Mesodermal cell (in vitro differentiated cells): Measurements from ENCODE around the gene KDF1.

Source experiments
- H3K27ac ChIP-seq: 2 replicates; pipeline ENCODE4 v1.7.0; 2013; ENCODE audit warnings: mild to moderate bottlenecking, low read depth, low read length, moderate library complexity; ENCODE audit not compliant: severe bottlenecking
- H3K36me3 ChIP-seq: 2 replicates; pipeline ENCODE4 v1.7.1; 2013; ENCODE audit warnings: mild to moderate bottlenecking, low read length, moderate library complexity; ENCODE audit not compliant: control insufficient read depth, insufficient read depth
- H3K4me1 ChIP-seq: one replicate; pipeline ENCODE4 v1.7.1; 2013; ENCODE audit warnings: mild to moderate bottlenecking, low read length; ENCODE audit not compliant: insufficient read depth, control insufficient read depth, poor library complexity, severe bottlenecking
- H3K4me3 ChIP-seq: 2 replicates; pipeline ENCODE4 v1.7.0; 2013; ENCODE audit warnings: low read length, control low read depth, mild to moderate bottlenecking; ENCODE audit not compliant: insufficient read depth, poor library complexity, severe bottlenecking; ENCODE audit errors: extremely low read depth
- H3K9me3 ChIP-seq: 2 replicates; pipeline ENCODE4 v1.7.1; 2013; ENCODE audit warnings: mild to moderate bottlenecking, low read length, moderate library complexity; ENCODE audit not compliant: control insufficient read depth
- WGBS, 2 experiments: methylation state at CpG; one replicate each; pipeline ENCODE4 v1.1.5; 2013; ENCODE audit warnings: missing lambda C conversion rate in 2 of 2; ENCODE audit not compliant: insufficient coverage in 2 of 2; 5-methylcytosine and 5-hydroxymethylcytosine counted together

Gene KDF1

GRCh38 chr1:27001570-27002360 is 41.5 kb upstream of the KDF1 start:
- no peaks in the 10 kb centered on the region for H3K9me3 ChIP-seq
- H3K4me3 ChIP-seq, result no peak overlapping the region
- H3K27ac ChIP-seq, result peak overlapping the region; percentile 96
- H3K36me3 ChIP-seq, result peaks cover 21% of the 10 kb centered on the region
- 73 to 91% methylated on average over 7 to 9 of the region's 13 CpGs for WGBS, 2 experiments
- peaks cover 61% of the 10 kb centered on the region for H3K4me1 ChIP-seq

- peaks cover 58% of the 10 kb centered on the region for H3K4me1 ChIP-seq
- no peak overlapping the region for H3K4me3 ChIP-seq
- peak overlapping the region; percentile 96 for H3K27ac ChIP-seq
- 98% methylated on average over 5 to 6 of the region's 8 CpGs for WGBS, 2 experiments
- H3K36me3 ChIP-seq, result peaks cover 14% of the 10 kb centered on the region
- no peaks in the 10 kb centered on the region for H3K9me3 ChIP-seq
Measured at GRCh38 chr1:27000817-27001460, 40.7 kb upstream of the KDF1 start.

- H3K4me3 ChIP-seq, result no peak overlapping the region
- peak overlapping the region; percentile 96 for H3K27ac ChIP-seq
- 63 to 95% methylated on average over 2 to 8 of the region's 9 CpGs for WGBS, 2 experiments
- peaks cover 59% of the 10 kb centered on the region for H3K4me1 ChIP-seq
- no peaks in the 10 kb centered on the region for H3K9me3 ChIP-seq
- H3K36me3 ChIP-seq, result peaks cover 8% of the 10 kb centered on the region
Measured at GRCh38 chr1:27000090-27000816, 40.0 kb upstream of the KDF1 start.

GRCh38 chr1:26999440-26999987 is 39.2 kb upstream of the KDF1 start:
- H3K27ac ChIP-seq, result peak overlapping the region; percentile 96

GRCh38 chr1:26998429-26999300 is 38.4 kb upstream of the KDF1 start:
- no peak overlapping the region for H3K4me3 ChIP-seq
- H3K4me1 ChIP-seq, result peaks cover 51% of the 10 kb centered on the region
- peaks cover 3% of the 10 kb centered on the region for H3K36me3 ChIP-seq
- H3K9me3 ChIP-seq, result no peaks in the 10 kb centered on the region
- peak overlapping the region; percentile 96 for H3K27ac ChIP-seq
- 74 to 87% methylated on average over 6 to 7 of the region's 11 CpGs for WGBS, 2 experiments

More at GRCh38 chr1:26999440-26999987, 39.2 kb upstream of the KDF1 start:
- no peaks in the 10 kb centered on the region for H3K9me3 ChIP-seq
- WGBS, 2 experiments, result 38 to 50% methylated on average over 4 of the region's 7 CpGs
- no peak overlapping the region for H3K4me3 ChIP-seq
- H3K36me3 ChIP-seq, result peaks cover 7% of the 10 kb centered on the region
- H3K4me1 ChIP-seq, result peaks cover 60% of the 10 kb centered on the region

GRCh38 chr1:26996665-26997064 is 36.4 kb upstream of the KDF1 start:
- H3K36me3 ChIP-seq, result no peaks in the 10 kb centered on the region
- 40 to 71% methylated on average over 1 to 2 of the region's 4 CpGs for WGBS, 2 experiments
- H3K4me1 ChIP-seq, result peaks cover 44% of the 10 kb centered on the region
- no peak overlapping the region for H3K27ac ChIP-seq
- H3K4me3 ChIP-seq, result no peak overlapping the region
- no peaks in the 10 kb centered on the region for H3K9me3 ChIP-seq

- H3K36me3 ChIP-seq, result no peaks in the 10 kb centered on the region
- H3K9me3 ChIP-seq, result no peaks in the 10 kb centered on the region
- H3K27ac ChIP-seq, result no peak overlapping the region
- 90% methylated on average over 1 of the region's 1 CpG; no CpG with 5 or more reads in 1 of the 2 experiments for WGBS, 2 experiments
- H3K4me1 ChIP-seq, result peaks cover 44% of the 10 kb centered on the region
- H3K4me3 ChIP-seq, result no peak overlapping the region
Measured at GRCh38 chr1:26996024-26996423, 35.8 kb upstream of the KDF1 start.

GRCh38 chr1:26994787-26995517 is 34.7 kb upstream of the KDF1 start:
- Histone ChIP-seq H3K9me3 (no peaks in the 10 kb centered on the region), H3K27ac (no peak overlapping the region), H3K36me3 (no peaks in the 10 kb centered on the region), H3K4me3 (peak overlapping the region; percentile 54), H3K4me1 (peaks cover 38% of the 10 kb centered on the region)
- WGBS, 2 experiments, result 4 to 29% methylated on average over 11 of the region's 15 CpGs

- no peak overlapping the region for H3K27ac ChIP-seq
- WGBS, 2 experiments, result 1% methylated on average over 54 to 97 of the region's 97 CpGs
Measured at GRCh38 chr1:26994020-26994786, 33.9 kb upstream of the KDF1 start.

More at GRCh38 chr1:26994020-26994786, 33.9 kb upstream of the KDF1 start:
- H3K9me3 ChIP-seq, result no peaks in the 10 kb centered on the region
- peak overlapping the region; percentile 54 for H3K4me3 ChIP-seq
- no peaks in the 10 kb centered on the region for H3K36me3 ChIP-seq
- peaks cover 32% of the 10 kb centered on the region for H3K4me1 ChIP-seq
